ENCODE data around the gene LYPD6B. TPM values are rescaled to one million over a fixed set of nuclear protein-coding genes. Genes with fewer than 3 reads are reported as not detected.

Gene LYPD6B
- total RNA-seq, 1 donor from 2014 or later, result 27.2 TPM

DNA sequence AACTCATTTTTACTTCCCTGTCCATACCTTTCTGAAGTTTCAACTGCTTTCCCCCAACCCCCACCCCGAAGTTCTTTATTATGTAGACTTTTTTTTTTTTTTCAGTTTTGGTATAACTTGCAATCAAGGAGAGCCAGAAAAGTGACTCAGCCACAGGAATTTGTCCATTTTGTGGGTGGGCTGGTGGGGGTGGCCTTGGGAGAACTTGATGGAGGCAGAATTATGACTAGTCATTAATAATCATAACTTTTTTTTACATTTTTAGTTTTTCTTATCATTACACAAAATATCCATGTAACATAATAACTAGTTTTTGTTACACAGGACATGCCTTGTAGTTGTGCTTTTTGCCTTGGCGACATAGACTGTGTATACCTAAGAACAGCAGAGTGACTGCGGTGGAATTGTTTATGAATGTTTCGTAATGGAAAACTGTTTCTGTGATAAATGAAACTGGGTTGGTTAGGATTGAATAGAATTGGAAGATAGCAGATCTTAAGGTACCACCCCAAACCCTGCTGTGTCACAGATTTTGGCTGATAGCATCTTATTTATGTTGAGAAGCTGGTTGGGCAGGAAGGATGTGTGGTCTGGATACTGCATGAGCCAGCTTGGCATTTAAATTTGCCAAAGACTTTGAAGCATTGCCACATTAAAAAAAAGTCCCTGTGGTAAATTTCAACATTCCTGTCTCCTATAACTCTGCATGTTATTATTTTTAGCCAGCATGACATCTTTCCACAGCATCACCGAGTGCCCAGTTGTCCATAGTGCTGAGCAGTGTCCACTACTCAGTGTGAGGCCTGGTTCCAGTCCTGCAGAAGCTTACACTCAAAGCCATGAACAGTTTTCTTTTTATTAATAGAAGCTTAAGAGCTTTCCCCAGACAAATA lies 30.7 kb downstream of the LYPD6B start:
- TF ChIP-seq, protein P1, sequence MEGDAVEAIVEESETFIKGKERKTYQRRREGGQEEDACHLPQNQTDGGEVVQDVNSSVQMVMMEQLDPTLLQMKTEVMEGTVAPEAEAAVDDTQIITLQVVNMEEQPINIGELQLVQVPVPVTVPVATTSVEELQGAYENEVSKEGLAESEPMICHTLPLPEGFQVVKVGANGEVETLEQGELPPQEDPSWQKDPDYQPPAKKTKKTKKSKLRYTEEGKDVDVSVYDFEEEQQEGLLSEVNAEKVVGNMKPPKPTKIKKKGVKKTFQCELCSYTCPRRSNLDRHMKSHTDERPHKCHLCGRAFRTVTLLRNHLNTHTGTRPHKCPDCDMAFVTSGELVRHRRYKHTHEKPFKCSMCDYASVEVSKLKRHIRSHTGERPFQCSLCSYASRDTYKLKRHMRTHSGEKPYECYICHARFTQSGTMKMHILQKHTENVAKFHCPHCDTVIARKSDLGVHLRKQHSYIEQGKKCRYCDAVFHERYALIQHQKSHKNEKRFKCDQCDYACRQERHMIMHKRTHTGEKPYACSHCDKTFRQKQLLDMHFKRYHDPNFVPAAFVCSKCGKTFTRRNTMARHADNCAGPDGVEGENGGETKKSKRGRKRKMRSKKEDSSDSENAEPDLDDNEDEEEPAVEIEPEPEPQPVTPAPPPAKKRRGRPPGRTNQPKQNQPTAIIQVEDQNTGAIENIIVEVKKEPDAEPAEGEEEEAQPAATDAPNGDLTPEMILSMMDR (IDR thresholded peaks at IDR 0.05; ENCODE audit: unreplicated experiment), result no peak
- peaks cover 5% of the 10 kb centered on the region for H3K9me3 Mint-ChIP-seq
- no peak for DNase-seq (ENCODE audit: low spot score in 2 of 2, unreplicated experiment in 2 of 2)
- peaks cover 66% of the 10 kb centered on the region for H3K4me1 Mint-ChIP-seq
- no peaks in the 10 kb centered on the region for H3K36me3 Mint-ChIP-seq
- no peaks in the 10 kb centered on the region for H3K27me3 Mint-ChIP-seq (ENCODE audit: low read depth)
- H3K4me3 Mint-ChIP-seq, result no peak overlapping the region
- H3K27ac Mint-ChIP-seq, result peak overlapping the region; percentile 92

DNA sequence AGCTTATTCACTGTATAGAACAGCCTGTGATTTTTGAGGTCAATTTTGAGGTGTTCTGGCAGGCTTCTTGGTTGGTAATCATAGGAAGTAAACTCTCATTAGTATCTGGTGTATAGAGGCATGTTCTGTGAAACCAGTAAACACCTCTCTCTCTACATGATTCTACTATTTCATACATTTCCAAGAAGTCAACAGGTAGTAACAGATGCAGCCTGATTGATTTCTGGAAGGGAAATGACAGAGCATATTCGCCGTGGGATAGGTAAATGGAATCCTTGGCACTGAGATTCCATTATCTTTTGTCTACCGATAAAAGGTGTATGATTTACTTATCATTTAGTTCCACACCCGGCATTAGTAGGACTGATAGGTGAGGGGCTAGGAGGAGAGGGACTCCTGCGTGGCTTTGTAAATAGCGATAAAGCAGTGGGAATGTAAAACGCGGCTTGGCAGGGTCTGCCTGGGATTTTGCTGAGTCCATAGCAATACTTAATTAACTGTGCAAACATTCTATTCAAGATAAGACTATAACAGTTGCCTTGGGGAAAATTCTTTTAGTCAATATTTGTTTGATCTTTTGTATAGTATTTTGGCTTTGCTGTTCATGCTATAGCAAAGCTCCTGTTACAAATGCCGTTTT lies 32.3 kb downstream of the LYPD6B start:
- no peak overlapping the region for H3K4me3 Mint-ChIP-seq
- TF ChIP-seq, protein P1 (IDR thresholded peaks at IDR 0.05; ENCODE audit: unreplicated experiment), result no peak
- no peak for DNase-seq (ENCODE audit: low spot score in 2 of 2, unreplicated experiment in 2 of 2)
- peak overlapping the region; percentile 92 for H3K27ac Mint-ChIP-seq
- H3K4me1 Mint-ChIP-seq, result peaks cover 70% of the 10 kb centered on the region
- no peaks in the 10 kb centered on the region for H3K27me3 Mint-ChIP-seq (ENCODE audit: low read depth)
- no peaks in the 10 kb centered on the region for H3K36me3 Mint-ChIP-seq
- peaks cover 5% of the 10 kb centered on the region for H3K9me3 Mint-ChIP-seq

- peaks cover 87% of the 10 kb centered on the region for H3K4me1 Mint-ChIP-seq
- peak overlapping the region; percentile 38 for H3K4me3 Mint-ChIP-seq
Observed at GRCh38 chr2:149075105-149075504, 36.6 kb downstream of the LYPD6B start.

GRCh38 chr2:149075853-149076252 lies 37.4 kb downstream of the LYPD6B start:
- no peaks in the 10 kb centered on the region for H3K9me3 Mint-ChIP-seq

More at GRCh38 chr2:149075105-149075504, 36.6 kb downstream of the LYPD6B start:
- Mint-ChIP-seq H3K36me3 (no peaks in the 10 kb centered on the region), H3K27ac (peak overlapping the region; percentile 95), H3K9me3 (no peaks in the 10 kb centered on the region), H3K27me3 (ENCODE audit: low read depth) (no peaks in the 10 kb centered on the region)
- no peak for DNase-seq (ENCODE audit: low spot score in 2 of 2, unreplicated experiment in 2 of 2)
- TF ChIP-seq, protein P1 (IDR thresholded peaks at IDR 0.05; ENCODE audit: unreplicated experiment), result no peak

GRCh38 chr2:149076863-149077412 lies 38.4 kb downstream of the LYPD6B start:
- H3K4me3 Mint-ChIP-seq, result peak overlapping the region; percentile 17
- H3K9me3 Mint-ChIP-seq, result no peaks in the 10 kb centered on the region
- no peak for DNase-seq (ENCODE audit: low spot score in 2 of 2, unreplicated experiment in 2 of 2)
- no peaks in the 10 kb centered on the region for H3K36me3 Mint-ChIP-seq
- peak overlapping the region; percentile 95 for H3K27ac Mint-ChIP-seq
- no peaks in the 10 kb centered on the region for H3K27me3 Mint-ChIP-seq (ENCODE audit: low read depth)
- peaks cover 85% of the 10 kb centered on the region for H3K4me1 Mint-ChIP-seq
- TF ChIP-seq, protein P1 (IDR thresholded peaks at IDR 0.05; ENCODE audit: unreplicated experiment), result no peak

More at GRCh38 chr2:149075853-149076252, 37.4 kb downstream of the LYPD6B start:
- H3K4me1 Mint-ChIP-seq, result peaks cover 86% of the 10 kb centered on the region
- no peaks in the 10 kb centered on the region for H3K36me3 Mint-ChIP-seq
- H3K27ac Mint-ChIP-seq, result peak overlapping the region; percentile 95
- no peaks in the 10 kb centered on the region for H3K27me3 Mint-ChIP-seq (ENCODE audit: low read depth)
- DNase-seq (ENCODE audit: low spot score in 2 of 2, unreplicated experiment in 2 of 2), result no peak
- TF ChIP-seq, protein P1 (IDR thresholded peaks at IDR 0.05; ENCODE audit: unreplicated experiment), result no peak
- H3K4me3 Mint-ChIP-seq, result peak overlapping the region; percentile 38
